ENCODE data around the gene STOM.
"Not testable (repeated sequence)": the region's sequence is repeated elsewhere in the genome, so short reads cannot be mapped to it uniquely, and the experiment has no call there.

STOM gene

DNA sequence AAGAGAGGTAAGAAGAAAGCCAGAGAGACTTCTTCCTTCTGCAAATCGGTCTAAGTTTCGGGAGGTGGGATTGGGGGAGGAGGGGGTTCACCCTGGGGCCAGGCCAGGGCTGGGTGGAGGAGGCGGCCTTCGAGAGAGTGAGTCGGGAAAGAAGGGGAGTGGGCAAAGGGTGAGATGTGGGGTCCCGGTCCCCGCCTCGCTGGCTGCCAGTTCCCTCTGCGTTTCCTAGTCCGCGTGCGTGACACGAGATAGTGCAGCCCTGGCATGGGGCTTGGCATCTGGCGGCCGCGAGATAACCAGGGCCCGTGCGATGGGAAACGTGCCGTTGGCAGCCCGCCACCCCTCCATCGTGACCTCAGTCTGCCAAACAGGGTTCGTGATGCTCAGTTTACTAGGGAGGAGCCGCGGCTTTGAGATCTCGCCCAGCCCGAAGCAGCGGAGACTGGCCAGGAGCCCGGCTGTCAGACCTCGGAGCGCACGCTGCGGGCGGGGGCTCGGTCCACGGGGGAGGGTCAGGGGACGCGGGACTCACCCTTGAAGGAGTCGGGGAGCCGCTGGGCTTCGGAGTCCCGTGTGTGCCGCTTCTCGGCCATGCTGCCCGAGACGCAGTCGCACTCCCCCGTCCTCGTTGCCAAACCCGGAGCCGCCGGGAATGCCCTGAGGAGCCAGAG lies at the start of gene STOM:
STOM (minus strand) TSS at position 656 of the 671 bp plus-strand sequence; CDS start at position 593, 63 bp downstream.
- DNase-seq: no peak

DNA sequence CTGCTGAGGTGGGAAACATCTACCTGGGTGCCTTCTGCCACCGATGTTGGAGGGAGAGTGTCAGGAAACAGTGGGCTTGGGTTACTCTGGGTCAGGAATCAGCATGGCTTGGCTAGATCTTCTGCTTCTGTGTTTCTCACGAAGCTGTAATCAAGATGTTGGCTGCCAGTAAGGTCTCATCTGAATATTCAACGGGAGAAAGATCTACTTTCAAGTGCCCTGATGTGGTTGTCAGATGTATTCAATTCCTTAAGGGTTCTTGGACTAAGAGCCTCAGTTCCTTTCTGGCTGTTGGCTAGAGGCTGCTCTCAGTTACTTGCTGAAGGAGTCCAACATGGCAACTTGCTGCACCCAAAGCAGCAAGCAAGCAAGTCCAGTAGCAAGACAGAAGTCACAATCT lies 41.9 kb upstream of the STOM start:
- DNase-seq: no peak

- DNase-seq: no peak
Observed at GRCh38 chr9:121405899-121406298, 35.8 kb upstream of the STOM start.

DNA sequence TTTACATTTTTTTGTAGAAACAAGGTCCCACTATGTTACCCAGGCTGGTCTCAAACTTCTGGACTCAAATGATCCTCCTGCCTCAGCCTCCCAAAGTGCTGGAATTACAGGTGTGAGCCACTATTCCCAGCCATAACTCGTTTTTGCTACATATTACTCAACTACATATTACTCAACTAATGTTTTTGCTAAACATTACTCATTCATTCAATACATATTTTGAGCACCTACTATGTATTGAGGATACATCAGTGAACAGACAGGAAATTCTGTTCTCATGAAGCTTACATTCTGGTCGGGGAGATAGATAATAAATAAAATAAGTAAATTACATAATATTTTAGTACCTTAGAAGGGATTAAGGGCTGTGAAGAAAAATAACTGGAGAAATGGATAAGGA lies 34.9 kb upstream of the STOM start:
- DNase-seq: no peak

DNA sequence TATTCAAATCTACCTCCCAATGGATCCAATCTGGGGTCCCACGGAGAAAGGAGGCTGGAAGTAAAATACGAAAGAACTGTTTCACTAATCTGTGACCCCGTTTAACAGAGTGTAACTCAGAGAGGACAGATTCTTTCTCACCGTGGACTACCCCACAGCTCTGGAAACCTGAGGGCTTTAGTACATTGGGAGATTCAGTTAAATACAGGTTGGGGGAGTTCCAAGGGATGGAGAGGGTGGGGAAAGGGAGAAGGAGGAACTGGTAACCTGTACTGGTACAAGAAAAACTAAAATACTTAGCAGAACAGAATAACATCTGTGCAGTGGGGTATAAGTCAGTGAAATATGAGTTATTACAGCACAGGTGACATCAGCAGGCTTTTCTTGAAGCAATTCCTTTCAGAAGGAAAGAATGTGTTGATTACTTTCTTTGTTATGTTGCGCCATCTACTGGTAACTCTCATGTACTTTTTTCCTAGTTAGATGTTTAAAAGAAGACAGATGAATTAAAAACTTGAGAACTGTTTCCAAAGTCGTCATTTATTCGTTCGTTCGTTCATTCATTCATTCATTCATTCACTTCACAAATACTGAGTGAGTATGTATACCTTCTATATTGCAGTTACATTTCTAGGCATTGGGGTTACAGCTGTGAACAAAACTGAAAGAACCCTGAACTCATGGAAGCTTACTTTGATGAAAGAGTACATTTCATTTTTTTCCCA lies 30.0 kb upstream of the STOM start:
- DNase-seq: peak; percentile 64

DNA sequence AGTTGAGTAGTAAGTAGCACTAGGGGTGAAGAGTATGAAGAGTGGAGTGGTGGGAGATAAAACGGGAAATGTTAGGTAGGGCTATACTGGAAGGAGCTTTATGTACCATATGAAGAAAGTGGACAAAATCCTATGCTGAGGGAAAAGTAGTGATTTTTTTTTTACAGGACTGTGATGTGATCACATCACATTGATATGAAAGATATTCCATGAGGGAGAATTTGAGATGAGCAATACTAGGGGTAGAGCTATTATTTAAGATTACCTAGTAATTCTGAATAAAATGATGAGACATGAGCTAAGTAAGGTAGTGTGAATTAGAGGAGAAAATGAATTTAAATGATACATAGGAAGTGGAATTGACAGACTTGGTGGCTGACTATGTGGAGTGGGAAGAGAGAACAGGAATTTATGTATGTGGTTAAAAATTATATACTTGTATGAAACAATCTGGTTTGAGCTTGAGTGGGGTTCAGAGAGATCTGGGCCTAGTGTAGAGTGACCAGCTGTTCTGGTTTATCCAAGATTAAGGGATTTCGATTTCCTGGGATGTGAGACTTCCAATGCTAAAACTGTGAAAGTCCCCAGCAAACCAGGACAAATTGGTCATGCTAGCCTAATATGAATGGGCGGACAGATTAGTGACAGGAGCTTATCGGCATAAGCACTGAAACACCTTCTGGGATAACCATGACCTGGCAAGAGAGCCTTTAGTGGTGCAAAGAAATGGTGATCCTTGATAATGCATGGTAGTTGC lies 29.3 kb upstream of the STOM start:
- DNase-seq: no peak

DNA sequence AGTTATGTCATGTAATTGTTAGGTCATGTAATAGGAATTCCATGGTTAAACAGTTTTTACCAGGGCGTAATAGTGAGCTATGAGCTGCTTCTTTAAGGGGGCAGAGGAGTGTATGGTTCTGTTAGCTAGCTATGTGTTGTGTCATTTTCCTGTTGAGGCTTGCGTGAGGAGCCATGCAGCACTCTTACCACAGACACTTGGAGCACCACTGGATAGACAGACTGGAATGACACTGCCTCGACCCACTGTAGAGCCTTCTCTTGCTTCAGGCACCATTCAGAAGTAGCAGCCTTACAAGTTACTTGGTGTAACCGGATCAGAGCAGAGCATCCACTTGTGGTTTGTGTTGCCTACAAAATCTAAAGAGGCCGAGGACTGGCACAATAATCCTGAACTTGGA lies 28.3 kb upstream of the STOM start:
- DNase-seq: peak; percentile 18

DNA sequence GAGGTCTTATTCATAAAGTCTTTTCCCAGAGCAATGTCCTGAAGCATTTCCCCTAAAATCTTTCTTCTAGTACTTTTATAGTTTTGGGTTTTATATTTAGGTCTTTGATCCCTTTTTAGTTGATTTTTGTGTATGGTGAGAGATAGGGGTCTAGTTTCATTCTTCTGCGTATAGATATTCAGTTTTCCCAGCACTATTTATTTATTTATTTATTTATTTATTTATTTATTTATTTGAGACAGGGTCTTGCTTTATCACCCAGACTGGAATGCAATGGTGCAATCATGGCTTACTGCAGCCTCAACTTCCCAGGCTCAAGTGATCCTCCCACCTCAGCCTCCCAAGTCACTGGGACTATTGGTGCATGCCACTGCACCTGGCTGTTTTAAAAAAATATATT lies 27.2 kb upstream of the STOM start:
- DNase-seq: not testable (repeated sequence)

GRCh38 chr9:121395558-121395957 lies 25.5 kb upstream of the STOM start:
- no peak for DNase-seq

GRCh38 chr9:121394292-121394691 lies 24.2 kb upstream of the STOM start:
- peak; percentile 40 for DNase-seq

GRCh38 chr9:121393318-121393717 lies 23.3 kb upstream of the STOM start:
- DNase-seq: peak; percentile 47

DNA sequence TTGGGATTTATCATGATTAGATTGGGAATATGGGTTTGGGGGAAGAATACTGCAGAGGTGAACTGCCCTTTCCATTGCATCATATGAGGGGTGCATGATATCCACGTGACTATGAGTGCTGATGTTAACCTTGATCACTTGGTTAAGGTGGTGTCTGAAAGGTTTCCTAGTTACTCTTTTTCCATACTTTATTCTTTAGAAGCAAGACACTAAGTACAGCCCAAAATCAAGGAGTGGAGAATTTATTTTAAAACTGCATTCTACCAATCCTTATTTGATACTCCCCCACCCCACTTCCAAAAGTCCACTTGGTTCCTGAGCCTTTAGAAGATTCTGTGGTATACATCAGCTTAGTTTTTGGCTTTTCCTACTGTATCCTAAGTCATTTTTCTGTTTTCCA lies 20.3 kb upstream of the STOM start:
- DNase-seq: no peak

- DNase-seq: no peak
Observed at GRCh38 chr9:121388140-121388905, 18.3 kb upstream of the STOM start.

DNA sequence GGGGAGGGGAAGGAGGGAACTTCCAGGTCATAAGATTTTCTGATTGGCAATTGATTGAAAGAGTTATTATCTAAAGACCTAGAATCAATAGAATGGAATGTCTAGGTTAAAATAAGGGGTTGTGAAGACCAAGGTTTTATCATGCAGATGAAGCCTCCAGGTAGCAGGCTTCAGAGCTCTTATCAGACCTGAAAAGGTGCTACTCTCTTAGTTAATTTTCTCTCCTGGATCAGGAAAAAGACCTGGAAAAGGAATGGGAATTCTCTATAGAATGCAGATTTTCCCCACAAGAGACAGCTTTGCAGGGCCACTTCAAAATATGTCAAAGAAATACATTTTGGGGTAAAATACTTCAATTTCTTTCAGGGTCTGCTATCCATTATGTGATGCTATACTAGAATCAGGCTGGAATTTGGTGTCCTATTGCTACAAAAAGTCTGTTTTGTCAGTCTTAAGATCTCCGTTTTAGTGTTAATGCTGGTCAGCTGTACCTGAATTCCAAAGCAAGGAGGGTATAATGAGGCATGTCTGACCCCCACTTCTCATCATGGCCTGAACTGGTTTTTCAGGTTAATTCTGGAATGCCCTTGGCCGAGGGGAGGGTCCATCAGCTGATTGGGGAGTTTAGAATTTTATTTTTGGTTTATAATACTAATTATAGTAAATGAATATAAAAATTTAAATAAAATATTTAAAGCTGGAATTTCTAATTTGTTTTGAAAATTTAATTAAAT lies 16.6 kb upstream of the STOM start:
- no peak for DNase-seq

GRCh38 chr9:121383715-121384114 lies 13.7 kb upstream of the STOM start:
- DNase-seq: peak; percentile 63

- no peak for DNase-seq
Observed at GRCh38 chr9:121380846-121381245, 10.8 kb upstream of the STOM start.

DNA sequence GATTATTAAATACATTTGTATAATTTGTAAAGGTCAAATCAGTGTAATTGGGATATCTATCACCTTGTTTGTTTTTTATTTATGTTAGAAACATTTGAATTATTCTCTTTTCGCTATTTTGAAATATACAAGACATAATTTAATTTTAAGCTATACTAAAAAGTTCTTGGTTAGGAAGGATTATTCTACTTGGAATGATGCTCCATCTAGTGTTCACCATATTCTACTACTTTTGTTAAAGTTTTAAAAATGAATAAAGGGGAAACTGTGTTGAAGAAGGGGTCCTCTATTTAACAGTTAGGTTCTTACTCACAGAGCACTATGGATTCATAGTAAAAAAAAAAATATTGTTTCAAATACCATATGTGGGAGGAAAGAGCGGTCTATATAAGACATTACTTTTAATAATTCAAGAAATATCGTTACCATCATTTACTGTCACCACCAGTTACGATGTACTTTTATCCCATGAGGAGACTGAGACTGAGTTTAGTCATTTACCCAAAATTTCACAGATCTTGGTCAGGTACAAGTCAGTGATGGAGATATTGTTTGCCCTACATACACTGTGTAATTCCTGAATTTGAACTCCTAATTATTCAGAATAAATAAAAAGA lies 6.3 kb upstream of the STOM start:
- DNase-seq: peak; percentile 33

DNA sequence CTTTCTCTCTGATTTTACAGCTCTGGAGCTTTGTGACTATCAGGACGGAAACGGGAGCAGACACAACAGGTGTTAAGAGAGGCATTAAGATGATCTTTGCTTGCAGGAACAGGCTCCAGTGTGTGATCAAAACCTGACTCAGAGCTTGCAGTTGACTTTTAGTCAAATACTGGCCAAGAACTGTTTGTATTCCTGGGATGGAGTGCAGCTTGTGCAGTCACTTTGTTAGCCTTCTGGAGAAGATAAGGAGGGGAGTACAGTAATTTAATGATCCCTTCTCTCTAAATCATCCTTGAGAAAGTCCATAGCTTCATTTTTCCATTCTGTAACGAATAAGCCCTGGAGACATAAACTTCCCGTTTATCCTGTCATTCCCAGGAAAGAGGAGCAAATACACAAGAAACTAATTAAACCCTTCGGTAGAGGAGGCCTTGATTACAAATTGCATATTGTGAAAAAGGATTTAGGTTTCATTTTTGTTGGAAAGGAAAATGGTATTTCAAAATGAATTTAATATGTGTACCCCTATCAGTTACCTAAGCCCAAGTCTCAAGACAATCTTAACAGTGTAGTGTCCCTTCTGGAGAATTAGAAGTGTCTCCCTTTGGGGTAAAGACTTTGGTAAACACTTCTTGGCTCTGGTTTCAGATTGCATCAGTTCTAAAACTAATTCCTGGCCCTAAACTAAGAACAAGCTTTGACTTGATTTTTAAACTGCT lies 3.1 kb upstream of the STOM start:
- no peak for DNase-seq

DNA sequence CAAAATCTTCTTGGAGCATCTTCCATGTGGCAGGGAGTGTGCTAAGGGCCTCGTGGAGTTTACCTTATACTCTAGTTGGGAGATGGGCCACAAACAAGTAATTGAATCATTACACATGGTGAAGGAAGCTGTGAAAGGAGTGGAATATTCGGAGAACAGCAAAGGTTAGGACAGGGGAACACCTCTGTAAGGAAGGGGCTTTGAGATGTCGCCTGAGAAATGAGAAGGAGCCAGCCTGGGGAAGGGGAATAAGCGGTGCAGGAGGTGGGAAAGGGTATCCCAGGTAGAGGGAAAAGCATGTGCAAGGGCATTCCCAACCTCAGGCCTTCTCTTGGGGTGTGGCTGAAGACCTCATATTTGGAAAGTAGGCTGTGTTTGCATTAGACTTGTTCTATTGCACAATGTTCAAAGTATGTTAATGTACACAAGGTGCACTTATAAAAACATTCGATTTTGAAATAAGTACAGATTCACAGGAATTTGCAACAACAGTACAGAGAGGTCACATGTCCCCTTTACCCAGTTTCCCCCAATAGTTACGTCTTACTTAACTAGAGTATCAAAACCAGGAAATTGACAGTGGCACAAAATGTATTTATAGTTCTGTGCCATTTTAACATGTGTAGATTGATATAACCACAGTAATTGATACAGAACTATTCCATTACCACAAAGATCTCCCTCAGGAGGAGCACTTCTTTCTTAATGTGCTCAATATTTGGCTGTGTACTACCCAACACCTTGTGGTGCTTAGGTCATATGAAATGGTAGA lies 2.4 kb upstream of the STOM start:
- no peak for DNase-seq

DNA sequence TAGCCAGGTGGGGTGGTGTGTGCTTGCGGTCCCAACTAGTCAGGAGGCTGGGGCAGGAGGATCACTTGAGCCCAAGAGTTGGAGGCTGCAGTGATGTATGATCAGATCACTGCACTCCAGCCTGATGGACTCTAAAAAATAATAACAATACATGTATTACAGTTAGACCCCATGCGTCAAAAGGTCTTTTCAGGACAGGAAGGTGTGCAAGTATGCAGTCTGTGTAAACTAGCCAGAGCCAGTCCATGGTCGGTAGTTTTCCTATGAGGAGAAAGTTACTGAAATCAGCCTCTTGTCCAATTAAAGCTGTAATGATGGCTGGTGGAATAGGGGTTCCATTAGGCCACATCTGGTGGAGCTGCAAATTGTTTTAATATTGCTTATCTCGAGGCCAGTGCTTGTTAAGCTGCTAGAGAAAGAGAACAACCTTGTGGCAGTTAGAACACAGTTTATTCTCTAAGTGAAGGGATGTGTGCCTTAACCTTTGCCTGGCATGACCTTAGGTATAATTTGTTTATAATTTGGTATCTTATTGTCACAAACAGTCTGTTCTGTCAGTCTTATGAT lies 1.5 kb upstream of the STOM start:
- DNase-seq: no peak

All from MV-4-11 (cell line).